GM21576 (cell line): Measurements from ENCODE around the gene STOML3.

Source experiments
- ATAC-seq: cut with Tn5 transposase; IDR thresholded peaks from one replicate; pipeline ENCODE4 v1.9.1; 2021; ENCODE audit warnings: mild to moderate bottlenecking, moderate library complexity; ENCODE audit not compliant: unreplicated experiment

Gene STOML3

DNA sequence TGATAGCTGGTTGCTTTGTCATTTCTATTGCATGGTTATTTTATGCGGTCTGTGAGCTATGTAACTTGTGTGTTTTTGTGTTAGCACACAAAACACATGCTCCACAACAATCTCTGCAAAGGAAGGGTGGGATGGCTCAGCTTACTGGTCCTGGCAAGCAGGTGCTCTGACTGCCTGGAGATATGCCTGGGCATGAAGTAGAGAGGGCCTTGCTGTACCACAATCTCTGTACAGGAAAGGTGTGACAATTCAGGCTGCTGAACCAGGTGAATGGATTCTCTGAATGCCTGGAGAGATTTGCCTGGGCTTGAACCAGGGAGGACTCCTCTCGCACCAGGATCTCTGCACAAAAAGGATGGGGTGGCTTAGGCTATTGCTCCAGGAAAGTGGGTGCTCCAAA lies 69.5 kb downstream of the STOML3 start:
- ATAC-seq = no peak
